H9 (cell line): Measurements from ENCODE around the gene ERC1. TPM values are rescaled to one million over a fixed set of nuclear protein-coding genes. Genes with fewer than 3 reads are reported as not detected.

Experiments used
- DNase-seq: peaks from one replicate; pipeline ENCODE4 v3.0.0-alpha.2; 2017
- H2AFZ ChIP-seq: one replicate; pipeline ENCODE4 v1.6.1; 2013; ENCODE audit warnings: mild to moderate bottlenecking, low read length, control low read depth, moderate library complexity
- H2AK5ac ChIP-seq: 2 replicates; pipeline ENCODE4 v1.6.1; 2013; ENCODE audit warnings: low read length, control low read depth, mixed read lengths; ENCODE audit not compliant: insufficient read length
- H2BK120ac ChIP-seq: one replicate; pipeline ENCODE4 v1.6.1; 2013; ENCODE audit warnings: low read depth, mild to moderate bottlenecking, low read length, control low read depth, inconsistent platforms; ENCODE audit not compliant: poor library complexity, severe bottlenecking
- H2BK12ac ChIP-seq: 2 replicates; pipeline ENCODE4 v1.6.1; 2013; ENCODE audit warnings: low read length, control low read depth, mixed read lengths, low read depth; ENCODE audit not compliant: insufficient read length
- H2BK15ac ChIP-seq: 2 replicates; pipeline ENCODE4 v1.6.1; 2013; ENCODE audit warnings: low read depth, low read length, control low read depth
- H2BK20ac ChIP-seq: one replicate; pipeline ENCODE4 v1.6.1; 2013; ENCODE audit warnings: low read depth, mild to moderate bottlenecking, low read length, control low read depth, inconsistent platforms; ENCODE audit not compliant: poor library complexity, severe bottlenecking
- H2BK5ac ChIP-seq: 2 replicates; pipeline ENCODE4 v1.6.1; 2013; ENCODE audit warnings: low read length, control low read depth, mixed read lengths; ENCODE audit not compliant: insufficient read length
- H3K14ac ChIP-seq: 2 replicates; pipeline ENCODE4 v1.6.1; 2013; ENCODE audit warnings: low read length, control low read depth; ENCODE audit not compliant: insufficient read depth
- H3K18ac ChIP-seq: 2 replicates; pipeline ENCODE4 v1.6.1; 2013; ENCODE audit warnings: low read depth, mild to moderate bottlenecking, mixed read lengths, low read length, control low read depth; ENCODE audit not compliant: insufficient read length
- H3K23ac ChIP-seq: 2 replicates; pipeline ENCODE4 v1.6.1; 2013; ENCODE audit warnings: low read length, control low read depth, mixed read lengths, low read depth; ENCODE audit not compliant: insufficient read length
- H3K23me2 ChIP-seq: 2 replicates; pipeline ENCODE4 v1.6.1; 2013; ENCODE audit warnings: low read depth, mild to moderate bottlenecking, mixed read lengths, low read length, control low read depth; ENCODE audit not compliant: insufficient read length, poor library complexity, severe bottlenecking
- H3K27ac ChIP-seq: 2 replicates; pipeline ENCODE4 v1.5.1; 2013; ENCODE audit warnings: low read length, control low read depth, mixed read lengths, low read depth; ENCODE audit not compliant: insufficient read length
- H3K27me3 ChIP-seq: 2 replicates; pipeline ENCODE4 v1.6.1; 2013; ENCODE audit warnings: low read length, control low read depth, inconsistent platforms; ENCODE audit not compliant: insufficient read depth
- H3K4ac ChIP-seq: 2 replicates; pipeline ENCODE4 v1.6.1; 2013; ENCODE audit warnings: low read depth, mild to moderate bottlenecking, control low read depth, inconsistent platforms, low read length, moderate library complexity
- H3K4me1 ChIP-seq: 2 replicates; pipeline ENCODE4 v1.6.1; 2013; ENCODE audit warnings: low read length, control low read depth, inconsistent platforms; ENCODE audit not compliant: insufficient read depth
- H3K4me2 ChIP-seq: 2 replicates; pipeline ENCODE4 v1.6.1; 2013; ENCODE audit warnings: low read length, control low read depth, mixed read lengths; ENCODE audit not compliant: insufficient read length, insufficient read depth
- H3K56ac ChIP-seq: 2 replicates; pipeline ENCODE4 v1.6.1; 2013; ENCODE audit warnings: low read depth, mild to moderate bottlenecking, mixed read lengths, low read length, control low read depth; ENCODE audit not compliant: insufficient read length
- H3K79me1 ChIP-seq: 2 replicates; pipeline ENCODE4 v1.6.1; 2013; ENCODE audit warnings: low read depth, mild to moderate bottlenecking, moderate library complexity, low read length, control low read depth, inconsistent platforms; ENCODE audit not compliant: insufficient read depth, poor library complexity, severe bottlenecking
- H3K79me2 ChIP-seq: 2 replicates; pipeline ENCODE4 v1.6.1; 2013; ENCODE audit warnings: low read length, control low read depth, inconsistent platforms; ENCODE audit not compliant: insufficient read depth
- H3K9ac ChIP-seq: 2 replicates; pipeline ENCODE4 v1.6.1; 2013; ENCODE audit warnings: low read length, control low read depth, mixed read lengths; ENCODE audit not compliant: insufficient read length; ENCODE audit errors: extremely low read depth
- H3K9me3 ChIP-seq: one replicate; pipeline ENCODE4 v1.6.1; 2013; ENCODE audit warnings: low read depth, low read length, inconsistent platforms; ENCODE audit not compliant: control insufficient read depth
- H3T11ph ChIP-seq: one replicate; pipeline ENCODE4 v1.6.1; 2013; ENCODE audit warnings: mild to moderate bottlenecking, low read length, control low read depth, inconsistent platforms
- H4K20me1 ChIP-seq: one replicate; pipeline ENCODE4 v1.6.1; 2013; ENCODE audit not compliant: control insufficient read depth, insufficient read length, insufficient read depth
- H4K5ac ChIP-seq: 2 replicates; pipeline ENCODE4 v1.6.1; 2013; ENCODE audit warnings: low read depth, mild to moderate bottlenecking, mixed read lengths, low read length, control low read depth; ENCODE audit not compliant: insufficient read length
- H4K8ac ChIP-seq: replicated peaks from 2 replicates; pipeline ENCODE4 v1.6.1; 2013; ENCODE audit warnings: low read length, control low read depth, mixed read lengths, low read depth; ENCODE audit not compliant: insufficient read length
- H4K91ac ChIP-seq: 2 replicates; pipeline ENCODE4 v1.6.1; 2013; ENCODE audit warnings: low read depth, mild to moderate bottlenecking, moderate library complexity, mixed read lengths, low read length, control low read depth; ENCODE audit not compliant: insufficient read length
- H3K27ac Mint-ChIP-seq, 3 experiments: 2 replicates in 2 of 3; 3 replicates in 1 of 3; pipeline ENCODE4 v1.8.0; 2020 to 2021; ENCODE audit warnings: mixed read lengths in 3 of 3, mild to moderate bottlenecking in 1 of 3, moderate library complexity in 1 of 3
- H3K27me3 Mint-ChIP-seq: 2 replicates; pipeline ENCODE4 v1.8.0; 2021; ENCODE audit warnings: low read depth, mild to moderate bottlenecking, moderate library complexity, mixed read lengths
- H3K36me3 Mint-ChIP-seq, 3 experiments: 2 replicates in 2 of 3; 3 replicates in 1 of 3; pipeline ENCODE4 v1.8.0; 2020 to 2021; ENCODE audit warnings: low read depth in 3 of 3, mixed read lengths in 3 of 3; ENCODE audit not compliant: insufficient read depth in 1 of 3
- H3K4me1 Mint-ChIP-seq, 2 experiments: 2 replicates each; pipeline ENCODE4 v1.8.0; 2020; ENCODE audit warnings: mixed read lengths in 2 of 2
- H3K4me3 Mint-ChIP-seq, 2 experiments: 2 replicates in 1 of 2; 3 replicates in 1 of 2; pipeline ENCODE4 v1.8.0; 2020 to 2021; ENCODE audit warnings: mild to moderate bottlenecking in 2 of 2, mixed read lengths in 2 of 2, moderate library complexity in 1 of 2
- H3K9me3 Mint-ChIP-seq, 2 experiments: 2 replicates in 1 of 2; 3 replicates in 1 of 2; pipeline ENCODE4 v1.8.0; 2020; ENCODE audit warnings: mild to moderate bottlenecking in 2 of 2, mixed read lengths in 2 of 2, moderate library complexity in 1 of 2
- CTCF ChIP-seq: fragments of 200-600 bp; sonication (generic); conservative IDR thresholded peaks from 3 replicates; pipeline ENCODE4 v1.8.0; 2021; ENCODE audit warnings: antibody characterized with exemption, mild to moderate bottlenecking
- WGBS: extraction: QIAGEN DNeasy Blood & Tissue Kit; methylation state at CpG from one replicate; pipeline ENCODE4 v1.1.7; 2013; ENCODE audit warnings: missing lambda C conversion rate, low lambda C conversion rate, mixed read lengths; ENCODE audit not compliant: insufficient read length; ENCODE audit errors: extremely low coverage; 5-methylcytosine and 5-hydroxymethylcytosine counted together
- total RNA-seq: library from RNA; stranded (reverse); gene quantifications from 2 replicates; pipeline ENCODE4 v1.2.1, GENCODE V29; 2021

Gene ERC1
- total RNA-seq, 1 experiment from 2014 or later: 51.2 TPM

GRCh38 chr12:1536817-1537216 is 545.8 kb downstream of the ERC1 start:
- Mint-ChIP-seq H3K4me1 (peaks cover 3 to 8% of the 10 kb centered on the region in 2 experiments; a peak in 2 of 4 replicates), H3K4me3 (no peak overlapping the region), H3K36me3 (no peaks in the 10 kb centered on the region), H3K27ac (no peak overlapping the region), H3K27me3 (peaks cover 78% of the 10 kb centered on the region), H3K9me3 (no peaks in the 10 kb centered on the region)
- no peak for TF ChIP-seq CTCF
- Histone ChIP-seq H4K8ac (no peak overlapping the region), H3K23ac (no peak overlapping the region), H3K56ac (no peak overlapping the region), H3K79me1 (no peaks in the 10 kb centered on the region), H2BK5ac (no peak overlapping the region), H3K4me1 (no peaks in the 10 kb centered on the region), H3K27me3 (peaks cover 15% of the 10 kb centered on the region), H3K4ac (no peak overlapping the region), H2BK20ac (no peak overlapping the region), H2AK5ac (no peak overlapping the region), H3K79me2 (no peaks in the 10 kb centered on the region), H4K20me1 (no peaks in the 10 kb centered on the region), H3K9me3 (no peaks in the 10 kb centered on the region), H2BK120ac (no peak overlapping the region), H4K91ac (no peak overlapping the region), H3T11ph (no peak overlapping the region), H2BK15ac (no peak overlapping the region), H3K23me2 (peaks cover 3% of the 10 kb centered on the region), H3K9ac (no peak overlapping the region), H2AFZ (no peak overlapping the region), H3K14ac (no peak overlapping the region), H2BK12ac (no peak overlapping the region), H3K27ac (no peak overlapping the region), H3K18ac (no peak overlapping the region), H3K4me2 (no peak overlapping the region), H4K5ac (no peak overlapping the region)
- no CpG with 5 or more reads among the region's 4 CpGs for WGBS
- no peak for DNase-seq
